ENCODE results near the gene DSG3.
"Not testable (repeated sequence)": the region's sequence is repeated elsewhere in the genome, so short reads cannot be mapped to it uniquely, and the experiment has no call there.

The DSG3 gene

GRCh38 chr18:31493171-31493570 is 45.6 kb downstream of the DSG3 start:
- DNase-seq, result no peak

- DNase-seq, result no peak
Measured at GRCh38 chr18:31493941-31494340, 46.4 kb downstream of the DSG3 start.

- not testable (repeated sequence) for DNase-seq
Measured at GRCh38 chr18:31494705-31495244, 47.2 kb downstream of the DSG3 start.

GRCh38 chr18:31497404-31497835 is 49.9 kb downstream of the DSG3 start:
- no peak for DNase-seq

- DNase-seq, result no peak
Measured at GRCh38 chr18:31497836-31498573, 50.5 kb downstream of the DSG3 start, which contains the start of gene DSG2. Gene DSG2, plus strand, starts transcription at chr18:31498177. Its CDS starts 75 bp downstream, at chr18:31498252.

- DNase-seq, result no peak
Measured at GRCh38 chr18:31498574-31499524, 51.3 kb downstream of the DSG3 start.

- no peak for DNase-seq
Measured at GRCh38 chr18:31500051-31500688, 52.6 kb downstream of the DSG3 start.

- no peak for DNase-seq
Measured at GRCh38 chr18:31503011-31503410, 55.5 kb downstream of the DSG3 start.

- no peak for DNase-seq
Measured at GRCh38 chr18:31504455-31505147, 57.1 kb downstream of the DSG3 start.

- no peak for DNase-seq
Measured at GRCh38 chr18:31505156-31505555, 57.6 kb downstream of the DSG3 start.

- no peak for DNase-seq
Measured at GRCh38 chr18:31506024-31506742, 58.6 kb downstream of the DSG3 start.

- DNase-seq, result not testable (repeated sequence)
Measured at GRCh38 chr18:31507124-31507523, 59.6 kb downstream of the DSG3 start.

GRCh38 chr18:31508781-31509180 is 61.2 kb downstream of the DSG3 start:
- DNase-seq, result no peak

- DNase-seq, result no peak
Measured at GRCh38 chr18:31509571-31509970, 62.0 kb downstream of the DSG3 start.

GRCh38 chr18:31510319-31510718 is 62.8 kb downstream of the DSG3 start:
- no peak for DNase-seq

- no peak for DNase-seq
Measured at GRCh38 chr18:31511098-31511497, 63.6 kb downstream of the DSG3 start.

- DNase-seq, result no peak
Measured at GRCh38 chr18:31512203-31512764, 64.7 kb downstream of the DSG3 start.

- DNase-seq, result no peak
Measured at GRCh38 chr18:31513189-31513935, 65.8 kb downstream of the DSG3 start.

- no peak for DNase-seq
Measured at GRCh38 chr18:31516437-31516836, 68.9 kb downstream of the DSG3 start.

GRCh38 chr18:31526374-31526773 is 78.8 kb downstream of the DSG3 start:
- no peak for DNase-seq

Measured in T-helper 9 cell (primary cell).